Measurements from ENCODE around the gene SYNGR3. TPM values are rescaled to one million over a fixed set of nuclear protein-coding genes. Genes with fewer than 3 reads are reported as not detected.
"Not testable (repeated sequence)": the region's sequence is repeated elsewhere in the genome, so short reads cannot be mapped to it uniquely, and the experiment has no call there.

The SYNGR3 gene
- total and polyA plus RNA-seq, 5 experiments from 2014 or later = 0.60 to 1.1 (median 0.77) TPM; not detected in 1

- H3K4me1 Mint-ChIP-seq = peaks cover 8 to 29% (median 21%) of the 10 kb centered on the region in 4 donors
- DNase-seq (peak in 3 of 10 donors; percentile 33 to 36 (median 34)), ATAC-seq (peak; percentile 21 to 48)
- peak overlapping the region; percentile 64 to 89 (median 76) for H3K4me3 Mint-ChIP-seq
- H3K27ac Mint-ChIP-seq = peak overlapping the region in 4 of 10 donors; percentile 52 to 87 (median 64)
- H3K9me3 Mint-ChIP-seq = no peaks in the 10 kb centered on the region
- H3K36me3 Mint-ChIP-seq = no peaks in the 10 kb centered on the region
- H3K27me3 Mint-ChIP-seq = peaks cover 3 to 11% (median 8%) of the 10 kb centered on the region in 5 donors
- POLR2A ChIA-PET = interaction anchor here (0.6 to 3.1 kb wide), 11 partner anchors 11 to 178 kb away, joined by 3 to 21 read pairs (median 3); partner anchors contain the start of genes MLST8, NTHL1, RPS2 and TRAF7
Measured at GRCh38 chr16:2027024-2028010, 37.5 kb downstream of the SYNGR3 start.

GRCh38 chr16:2028146-2028545 lies 38.4 kb downstream of the SYNGR3 start:
- POLR2A ChIA-PET = interaction anchor here (0.6 to 3.1 kb wide), 7 partner anchors 12 to 127 kb away, joined by 3 to 21 read pairs (median 3); partner anchors contain the start of genes RPS2 and TRAF7
- Mint-ChIP-seq H3K4me3 (peak overlapping the region in 9 of 10 donors; percentile 36 to 89 (median 75)), H3K27ac (peak overlapping the region in 3 of 10 donors; percentile 17 to 72 (median 38)), H3K27me3 (peaks cover 0 to 3% (median under 1%) of the 10 kb centered on the region in 5 donors), H3K4me1 (peaks cover 5 to 28% (median 15%) of the 10 kb centered on the region in 4 donors), H3K9me3 (no peaks in the 10 kb centered on the region), H3K36me3 (no peaks in the 10 kb centered on the region)
- DNase-seq (no peak), ATAC-seq (no peak)

GRCh38 chr16:2028620-2029220 lies 39.0 kb downstream of the SYNGR3 start:
- H3K4me3 Mint-ChIP-seq = no peak overlapping the region
- no peaks in the 10 kb centered on the region for H3K9me3 Mint-ChIP-seq
- POLR2A ChIA-PET = interaction anchor here (1.4 to 3.1 kb wide), 2 partner anchors 64 to 126 kb away, joined by 6 to 21 read pairs; partner anchors contain the start of genes RPS2 and TRAF7
- peak overlapping the region in 1 of 10 donors; percentile 59 for H3K27ac Mint-ChIP-seq
- no peaks in the 10 kb centered on the region for H3K36me3 Mint-ChIP-seq
- no peaks in the 10 kb centered on the region for H3K27me3 Mint-ChIP-seq
- peaks cover 5 to 24% (median 13%) of the 10 kb centered on the region in 4 donors for H3K4me1 Mint-ChIP-seq
- ATAC-seq (no peak), DNase-seq (no peak)

GRCh38 chr16:2029350-2029749 lies 39.6 kb downstream of the SYNGR3 start:
- Mint-ChIP-seq H3K9me3 (no peaks in the 10 kb centered on the region), H3K27ac (no peak overlapping the region), H3K27me3 (no peaks in the 10 kb centered on the region), H3K36me3 (no peaks in the 10 kb centered on the region), H3K4me3 (no peak overlapping the region), H3K4me1 (peaks cover 1 to 20% (median 8%) of the 10 kb centered on the region in 4 donors)
- POLR2A ChIA-PET = no interaction called here
- no peak for DNase-seq
- ATAC-seq = no peak

GRCh38 chr16:2030036-2030435 lies 40.3 kb downstream of the SYNGR3 start:
- ATAC-seq (no peak), DNase-seq (no peak)
- H3K4me3 Mint-ChIP-seq = no peak overlapping the region
- H3K9me3 Mint-ChIP-seq = no peaks in the 10 kb centered on the region
- H3K4me1 Mint-ChIP-seq = peaks cover 1 to 18% (median 8%) of the 10 kb centered on the region in 4 donors
- POLR2A ChIA-PET = interaction anchor here (0.6 to 1.2 kb wide), 2 partner anchors 15 to 125 kb away, joined by 3 to 4 read pairs; partner anchors contain the start of gene TRAF7
- H3K27ac Mint-ChIP-seq = no peak overlapping the region
- no peaks in the 10 kb centered on the region for H3K36me3 Mint-ChIP-seq
- no peaks in the 10 kb centered on the region for H3K27me3 Mint-ChIP-seq

- DNase-seq = no peak
- ATAC-seq = no peak
- POLR2A ChIA-PET = interaction anchor here (0.7 to 1.2 kb wide), 3 partner anchors 16 to 124 kb away, joined by 3 to 7 read pairs (median 5); partner anchors contain the start of genes NTHL1, TRAF7 and TSC2
- peaks cover 0 to 9% (median 6%) of the 10 kb centered on the region in 4 donors for H3K4me1 Mint-ChIP-seq
- no peak overlapping the region for H3K4me3 Mint-ChIP-seq
- H3K9me3 Mint-ChIP-seq = no peaks in the 10 kb centered on the region
- no peak overlapping the region for H3K27ac Mint-ChIP-seq
- H3K36me3 Mint-ChIP-seq = no peaks in the 10 kb centered on the region
- no peaks in the 10 kb centered on the region for H3K27me3 Mint-ChIP-seq
Measured at GRCh38 chr16:2031081-2031577, 41.4 kb downstream of the SYNGR3 start.

GRCh38 chr16:2032285-2033056 lies 42.7 kb downstream of the SYNGR3 start:
- H3K4me1 Mint-ChIP-seq = peaks cover 0 to 8% (median 5%) of the 10 kb centered on the region in 4 donors
- no peak for DNase-seq
- H3K36me3 Mint-ChIP-seq = no peaks in the 10 kb centered on the region
- H3K27ac Mint-ChIP-seq = peak overlapping the region in 4 of 10 donors; percentile 15 to 83 (median 82)
- ATAC-seq = peak; percentile 10 to 29
- H3K9me3 Mint-ChIP-seq = no peaks in the 10 kb centered on the region
- POLR2A ChIA-PET = interaction anchor here (0.7 to 1.8 kb wide), 3 partner anchors 121 to 529 kb away, joined by 3 to 5 read pairs (median 3); partner anchors contain the start of gene TRAF7
- peak overlapping the region in 2 of 10 donors; percentile 26 to 62 for H3K4me3 Mint-ChIP-seq
- H3K27me3 Mint-ChIP-seq = no peaks in the 10 kb centered on the region

GRCh38 chr16:2033057-2033908 lies 43.5 kb downstream of the SYNGR3 start:
- Mint-ChIP-seq H3K27me3 (no peaks in the 10 kb centered on the region), H3K9me3 (no peaks in the 10 kb centered on the region), H3K27ac (peak overlapping the region in 4 of 10 donors; percentile 25 to 87 (median 62)), H3K4me1 (peaks cover 0 to 8% (median 2%) of the 10 kb centered on the region in 4 donors), H3K36me3 (no peaks in the 10 kb centered on the region), H3K4me3 (peak overlapping the region in 7 of 10 donors; percentile 18 to 57 (median 38))
- ATAC-seq (peak; percentile 78 to 87), DNase-seq (peak in 3 of 10 donors; percentile 20 to 38 (median 31))
- POLR2A ChIA-PET = interaction anchor here (1.8 kb wide), 1 partner anchor 122 kb away, joined by 5 read pairs; the partner anchor contains the start of gene TRAF7

GRCh38 chr16:2033909-2034695 lies 44.3 kb downstream of the SYNGR3 start:
- H3K36me3 Mint-ChIP-seq, H3K27me3 Mint-ChIP-seq, DNase-seq, H3K9me3 Mint-ChIP-seq, ATAC-seq, H3K4me1 Mint-ChIP-seq: not testable (repeated sequence)
- POLR2A ChIA-PET = interaction anchor here (1.8 kb wide), 1 partner anchor 121 kb away, joined by 5 read pairs; the partner anchor contains the start of gene TRAF7
- H3K4me3 Mint-ChIP-seq = peak overlapping the region in 3 of 10 donors; percentile 22 to 50 (median 27)
- peak overlapping the region in 3 of 10 donors; percentile 25 to 87 (median 48) for H3K27ac Mint-ChIP-seq

Data from naive thymus-derived CD8-positive, alpha-beta T cell (primary cell).